Fibroblast of mammary gland (primary cell): ENCODE measurements around the gene CSE1L.
A peak's percentile ranks its signal among the peaks of the same experiment; 100 is the strongest.
"Not testable (repeated sequence)": the region's sequence is repeated elsewhere in the genome, so short reads cannot be mapped to it uniquely, and the experiment has no call there.

Experiments used
- DNase-seq: peaks from one replicate; pipeline ENCODE4 v3.0.0-alpha.2; 2010; ENCODE audit warnings: low read depth
- H3K4me3 ChIP-seq: 2 replicates; pipeline ENCODE4 v1.5.1; 2011; ENCODE audit warnings: low read depth, mild to moderate bottlenecking, low read length, moderate library complexity; ENCODE audit not compliant: control insufficient read depth
- TF ChIP-seq, protein P1 (sequence below): conservative IDR thresholded peaks from 2 replicates; pipeline ENCODE4 v1.5.1; 2011; ENCODE audit warnings: low read depth, low read length, inconsistent platforms; ENCODE audit not compliant: control insufficient read depth, insufficient read depth

The CSE1L gene

DNA sequence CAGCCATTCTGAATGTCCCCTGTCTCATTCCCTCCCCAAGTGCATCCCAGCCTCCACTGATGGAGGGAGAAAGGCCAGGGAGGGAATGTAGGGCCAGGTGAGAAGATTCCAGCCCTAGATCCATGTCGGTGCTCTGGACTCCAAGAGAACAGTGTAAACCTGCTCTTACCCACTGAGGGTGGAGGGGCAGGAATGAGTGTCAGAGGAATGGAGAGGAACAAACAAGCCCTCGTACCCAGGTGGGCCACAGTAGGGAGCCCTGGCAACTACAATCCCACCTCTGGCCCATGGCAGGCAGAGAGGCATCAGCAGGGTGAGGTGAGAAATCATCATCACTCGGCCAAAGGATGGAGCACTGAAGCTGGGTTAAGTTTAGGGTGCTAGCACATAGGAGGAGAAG, 87.5 kb downstream of the CSE1L start:
- TF ChIP-seq, protein P1, sequence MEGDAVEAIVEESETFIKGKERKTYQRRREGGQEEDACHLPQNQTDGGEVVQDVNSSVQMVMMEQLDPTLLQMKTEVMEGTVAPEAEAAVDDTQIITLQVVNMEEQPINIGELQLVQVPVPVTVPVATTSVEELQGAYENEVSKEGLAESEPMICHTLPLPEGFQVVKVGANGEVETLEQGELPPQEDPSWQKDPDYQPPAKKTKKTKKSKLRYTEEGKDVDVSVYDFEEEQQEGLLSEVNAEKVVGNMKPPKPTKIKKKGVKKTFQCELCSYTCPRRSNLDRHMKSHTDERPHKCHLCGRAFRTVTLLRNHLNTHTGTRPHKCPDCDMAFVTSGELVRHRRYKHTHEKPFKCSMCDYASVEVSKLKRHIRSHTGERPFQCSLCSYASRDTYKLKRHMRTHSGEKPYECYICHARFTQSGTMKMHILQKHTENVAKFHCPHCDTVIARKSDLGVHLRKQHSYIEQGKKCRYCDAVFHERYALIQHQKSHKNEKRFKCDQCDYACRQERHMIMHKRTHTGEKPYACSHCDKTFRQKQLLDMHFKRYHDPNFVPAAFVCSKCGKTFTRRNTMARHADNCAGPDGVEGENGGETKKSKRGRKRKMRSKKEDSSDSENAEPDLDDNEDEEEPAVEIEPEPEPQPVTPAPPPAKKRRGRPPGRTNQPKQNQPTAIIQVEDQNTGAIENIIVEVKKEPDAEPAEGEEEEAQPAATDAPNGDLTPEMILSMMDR = no peak
- no peak overlapping the region for H3K4me3 ChIP-seq
- DNase-seq = no peak

DNA sequence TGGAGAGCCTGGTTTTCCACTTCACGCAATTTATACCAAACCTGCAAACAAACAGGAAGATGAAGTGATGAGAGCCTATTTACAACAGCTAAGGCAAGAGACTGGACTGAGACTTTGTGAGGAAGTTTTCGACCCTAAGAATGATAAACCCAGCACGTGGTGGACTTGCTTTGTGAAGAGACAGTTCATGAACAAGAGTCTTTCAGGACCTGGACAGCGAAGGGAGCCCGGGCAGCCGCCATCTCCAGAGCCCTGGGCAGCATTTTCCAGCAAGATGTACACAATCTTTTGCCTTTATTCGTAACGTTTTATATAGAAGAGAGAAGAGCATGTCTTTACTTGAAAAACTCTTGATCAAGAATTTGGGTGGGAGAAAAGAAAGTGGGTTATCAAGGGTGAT, 88.7 kb downstream of the CSE1L start:
- not testable (repeated sequence) for H3K4me3 ChIP-seq, DNase-seq

DNA sequence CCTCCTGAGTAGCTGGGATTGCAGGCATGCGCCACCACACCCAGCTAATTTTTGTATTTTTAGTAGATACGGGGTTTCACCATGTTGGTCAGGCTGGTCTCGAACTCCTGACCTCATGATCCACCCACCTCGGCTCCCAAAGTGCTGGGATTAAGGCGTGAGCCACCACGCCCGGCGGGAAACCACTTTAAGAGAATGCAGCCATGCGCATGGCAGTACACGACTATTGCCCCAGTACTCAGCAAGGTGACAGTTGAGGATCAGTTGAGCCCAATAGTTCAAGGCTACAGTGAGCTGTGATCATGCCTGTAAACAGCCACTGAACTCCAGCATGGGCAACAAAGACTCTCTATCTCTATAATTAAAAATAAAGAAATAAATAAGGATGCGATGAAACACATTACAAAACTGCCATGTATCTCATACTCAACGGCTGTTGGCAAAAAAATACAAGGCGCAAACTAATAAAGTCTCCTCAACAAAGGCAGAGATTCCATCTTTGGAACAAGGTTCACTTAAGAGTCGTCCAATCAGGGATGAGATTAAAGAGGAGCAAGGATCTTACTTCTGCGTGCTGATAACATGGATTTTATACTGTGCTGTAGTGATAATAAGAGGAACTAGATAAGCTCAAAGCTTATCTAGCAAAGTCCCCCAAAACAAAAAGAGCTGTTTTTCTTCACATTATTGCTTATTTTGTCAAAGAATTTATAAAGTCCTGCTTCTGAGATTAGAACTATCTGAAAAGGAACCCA, 90.9 kb downstream of the CSE1L start:
- TF ChIP-seq, protein P1 = no peak
- H3K4me3 ChIP-seq = no peak overlapping the region
- no peak for DNase-seq

DNA sequence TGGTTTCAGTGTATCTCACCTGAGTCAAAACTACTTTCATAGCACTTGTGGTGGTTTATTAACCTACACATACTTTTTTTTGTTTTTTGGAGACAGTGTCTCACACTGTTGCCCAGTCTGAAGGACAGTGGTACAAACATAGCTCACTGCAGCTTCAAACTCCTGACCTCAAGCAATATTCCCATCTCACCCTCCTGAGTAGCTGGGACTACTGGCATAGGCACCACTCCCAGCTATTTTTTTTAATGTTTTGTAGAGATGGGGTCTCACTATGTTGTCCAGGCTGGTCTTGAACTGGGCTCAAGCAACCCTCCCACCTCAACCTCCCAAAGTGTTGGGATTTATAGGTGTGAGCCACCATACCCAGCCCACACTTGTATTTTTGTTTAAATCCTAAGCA, 92.3 kb downstream of the CSE1L start:
- no peak for DNase-seq
- no peak overlapping the region for H3K4me3 ChIP-seq
- TF ChIP-seq, protein P1 = no peak

DNA sequence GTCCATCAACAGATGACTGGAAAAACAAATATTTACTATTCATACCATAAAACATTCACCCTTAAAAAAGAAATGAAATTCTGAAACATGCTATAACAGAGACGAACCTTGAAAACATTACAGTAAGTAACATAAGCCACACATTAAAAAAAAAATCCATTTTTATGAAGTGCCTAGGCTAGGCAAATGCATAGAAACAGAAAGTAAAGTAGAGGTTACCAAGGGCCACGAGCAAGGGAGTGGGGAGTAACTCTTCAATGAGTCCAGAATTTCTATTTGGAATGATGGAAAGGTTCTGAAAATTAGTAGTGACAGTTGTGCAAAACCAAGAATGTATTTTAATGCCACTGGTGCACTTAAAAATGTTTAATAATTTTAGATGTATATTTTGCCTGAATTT, 94.3 kb downstream of the CSE1L start:
- DNase-seq = no peak
- H3K4me3 ChIP-seq = no peak overlapping the region
- TF ChIP-seq, protein P1 = no peak

DNA sequence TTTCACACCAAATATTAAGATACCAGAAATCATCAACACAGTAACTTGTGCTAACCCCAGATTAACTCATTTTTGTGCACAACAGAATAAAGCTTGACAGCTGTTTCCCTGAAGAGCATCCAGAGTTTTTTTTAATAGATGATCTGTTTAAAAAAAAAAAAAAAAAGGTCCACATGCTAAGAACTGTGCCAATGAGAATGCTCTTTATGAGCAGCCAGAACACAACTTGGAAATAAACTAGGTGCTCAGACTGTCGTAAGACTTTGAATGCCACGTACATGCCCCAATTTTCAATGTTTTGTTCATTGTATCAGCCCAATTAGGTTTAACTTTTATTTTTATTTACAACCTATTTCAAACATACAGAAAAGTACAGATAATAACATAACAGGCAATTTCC, 94.7 kb downstream of the CSE1L start:
- peak; percentile 18 for DNase-seq
- TF ChIP-seq, protein P1 = no peak
- no peak overlapping the region for H3K4me3 ChIP-seq
